ENCODE measurements around the gene FADS2. TPM values are rescaled to one million over a fixed set of nuclear protein-coding genes. Genes with fewer than 3 reads are reported as not detected.

Gene FADS2
- total and polyA plus RNA-seq, 2 donors = 33.3 to 75.1 TPM

DNA sequence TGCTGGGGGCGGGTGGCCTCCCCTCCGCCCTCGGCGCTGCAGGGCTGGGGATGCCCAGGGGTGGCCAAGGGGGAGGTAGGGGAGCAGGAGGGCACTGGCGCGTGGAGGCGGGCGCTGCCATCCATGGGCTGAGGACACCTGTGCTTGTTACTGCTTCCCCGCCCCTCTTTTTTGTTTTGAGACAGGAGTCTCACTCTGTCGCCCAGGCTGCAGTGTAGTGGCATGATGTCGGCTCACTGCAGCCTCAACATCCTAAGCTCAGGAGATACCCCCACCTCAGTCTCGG lies 63.9 kb downstream of the FADS2 start:
- WGBS = 17% methylated on average over 12 of the region's 12 CpGs

DNA sequence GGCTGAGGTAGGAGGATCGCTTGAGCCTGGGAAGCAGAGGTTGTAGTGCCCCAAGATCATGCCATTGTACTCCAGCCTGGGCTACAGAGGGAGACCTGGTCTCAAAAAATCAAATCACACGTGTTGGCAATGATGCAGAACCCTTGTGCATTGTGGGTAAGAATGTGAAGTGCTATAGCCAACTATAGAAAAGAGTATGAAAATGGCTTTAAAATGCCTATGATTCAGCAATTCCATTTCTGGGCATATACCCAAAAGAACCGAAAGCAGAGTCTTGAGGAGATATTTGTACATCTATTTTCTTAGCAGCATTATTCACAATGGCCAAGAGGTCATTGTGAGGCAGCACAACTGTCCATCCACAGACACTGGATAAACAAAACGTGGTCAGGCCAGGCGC lies 65.9 kb downstream of the FADS2 start:
- no peak overlapping the region for H3K27ac ChIP-seq (ENCODE audit: low read depth)
- H3K4me3 ChIP-seq (ENCODE audit: low read depth, low read length) = no peak overlapping the region
- H3K4me1 ChIP-seq (ENCODE audit: insufficient read depth) = no peaks in the 10 kb centered on the region
- H3K36me3 ChIP-seq (ENCODE audit: insufficient read depth) = no peaks in the 10 kb centered on the region
- no peak for DNase-seq (ENCODE audit: extremely low spot score)
- WGBS = 45% methylated on average over 5 of the region's 5 CpGs

More for the DNA sequence above, 63.9 kb downstream of the FADS2 start:
- Histone ChIP-seq H3K36me3 (ENCODE audit: insufficient read depth) (no peaks in the 10 kb centered on the region), H3K27ac (ENCODE audit: low read depth) (peak overlapping the region; percentile 44), H3K4me1 (ENCODE audit: insufficient read depth) (no peaks in the 10 kb centered on the region), H3K4me3 (ENCODE audit: low read depth, low read length) (peak overlapping the region; percentile 68)
- DNase-seq (ENCODE audit: extremely low spot score) = no peak

DNA sequence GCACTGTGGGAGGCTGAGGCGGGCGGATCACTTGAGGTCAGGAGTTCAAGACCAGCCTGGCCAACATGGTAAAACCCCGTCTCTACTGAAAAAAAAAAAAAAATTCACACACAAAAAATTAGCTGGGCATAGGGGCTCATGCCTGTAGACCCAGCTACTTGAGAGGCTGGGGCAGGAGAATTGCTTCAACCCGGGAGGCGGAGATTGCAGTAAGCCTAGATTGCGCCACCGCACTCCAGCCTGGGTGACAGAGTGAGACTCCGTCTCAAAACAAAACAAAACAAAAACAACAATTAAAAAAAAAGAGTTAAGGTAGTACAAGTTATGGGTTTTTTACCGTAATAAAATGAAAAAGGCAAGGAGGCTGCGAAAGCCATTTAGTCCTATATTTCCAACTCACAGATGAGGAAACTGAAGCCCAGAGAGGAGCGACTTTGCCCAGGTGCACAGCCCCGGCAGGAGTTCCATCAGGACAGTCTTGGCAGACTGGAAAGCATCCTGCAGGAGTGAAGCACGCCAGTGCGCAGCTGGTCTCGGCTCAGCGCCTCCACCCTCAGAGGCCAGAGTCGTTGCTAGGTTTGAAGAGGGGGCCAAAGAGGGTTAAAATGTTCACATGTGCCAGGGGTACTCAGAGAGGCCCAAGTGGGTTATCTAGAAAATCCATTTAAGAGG lies 67.1 kb downstream of the FADS2 start:
- no peak overlapping the region for H3K27ac ChIP-seq (ENCODE audit: low read depth)
- 80% methylated on average over 17 of the region's 17 CpGs for WGBS

DNA sequence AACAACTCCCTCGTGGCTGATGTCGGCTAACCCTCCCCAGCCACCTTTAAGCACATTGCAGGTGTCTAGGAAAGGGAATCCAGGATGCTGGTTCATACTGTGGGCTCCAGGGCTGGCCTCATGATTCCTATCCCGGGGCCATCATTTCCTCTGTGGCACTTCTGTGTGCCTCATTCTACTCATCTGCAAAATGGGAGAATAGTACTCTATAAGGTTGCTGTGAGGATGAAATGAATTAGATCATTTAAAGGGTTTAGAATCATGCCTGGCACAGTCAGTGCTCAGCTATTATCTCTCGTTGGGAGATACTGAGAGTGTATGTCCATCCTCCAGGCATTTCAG lies 67.6 kb downstream of the FADS2 start:
- DNase-seq (ENCODE audit: extremely low spot score) = no peak
- Histone ChIP-seq H3K4me1 (ENCODE audit: insufficient read depth) (no peaks in the 10 kb centered on the region), H3K4me3 (ENCODE audit: low read depth, low read length) (no peak overlapping the region), H3K36me3 (ENCODE audit: insufficient read depth) (no peaks in the 10 kb centered on the region), H3K27ac (ENCODE audit: low read depth) (no peak overlapping the region)
- WGBS = 68% methylated on average over 4 of the region's 4 CpGs

More for the DNA sequence above, 67.1 kb downstream of the FADS2 start:
- H3K4me3 ChIP-seq (ENCODE audit: low read depth, low read length) = no peak overlapping the region
- no peak for DNase-seq (ENCODE audit: extremely low spot score)
- H3K4me1 ChIP-seq (ENCODE audit: insufficient read depth) = no peaks in the 10 kb centered on the region
- H3K36me3 ChIP-seq (ENCODE audit: insufficient read depth) = no peaks in the 10 kb centered on the region

DNA sequence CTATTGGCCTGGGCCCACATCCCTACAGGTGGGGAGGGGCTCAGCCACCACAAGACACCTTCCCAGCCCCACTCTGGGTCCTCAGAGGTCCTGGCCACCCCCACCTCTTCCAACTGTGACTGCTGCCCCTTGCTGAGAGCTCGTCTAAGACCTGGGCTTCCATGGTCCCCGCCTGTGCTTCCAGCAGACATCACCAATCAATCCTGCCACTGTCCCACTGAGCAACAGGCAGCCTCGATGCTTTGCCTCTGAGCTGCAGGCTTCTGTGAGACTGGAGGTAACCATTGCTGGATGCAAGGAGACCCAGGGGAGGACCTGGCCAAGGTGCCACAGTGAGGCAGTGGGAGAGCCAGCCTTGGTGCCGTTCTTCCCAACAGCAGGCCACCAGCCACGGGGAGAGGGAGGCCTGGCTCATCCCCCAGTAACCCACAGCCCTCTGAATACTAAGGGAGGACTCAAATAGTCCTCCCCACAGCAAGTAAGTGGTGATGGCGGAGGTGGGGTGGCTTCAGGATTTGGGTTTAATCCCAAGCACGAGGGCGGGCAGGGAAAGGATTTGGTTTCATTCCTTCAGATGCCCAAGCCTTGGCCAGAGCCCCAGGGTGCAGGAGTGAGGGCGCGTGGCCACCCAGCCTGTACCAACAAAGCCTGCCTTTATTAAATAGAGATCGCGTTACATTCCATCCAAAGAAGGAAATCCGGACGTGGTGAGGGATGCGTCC lies 68.7 kb downstream of the FADS2 start:
- no peak for DNase-seq (ENCODE audit: extremely low spot score)
- H3K27ac ChIP-seq (ENCODE audit: low read depth) = no peak overlapping the region
- no peaks in the 10 kb centered on the region for H3K36me3 ChIP-seq (ENCODE audit: insufficient read depth)
- 82% methylated on average over 15 of the region's 15 CpGs for WGBS
- no peak overlapping the region for H3K4me3 ChIP-seq (ENCODE audit: low read depth, low read length)
- H3K4me1 ChIP-seq (ENCODE audit: insufficient read depth) = no peaks in the 10 kb centered on the region

DNA sequence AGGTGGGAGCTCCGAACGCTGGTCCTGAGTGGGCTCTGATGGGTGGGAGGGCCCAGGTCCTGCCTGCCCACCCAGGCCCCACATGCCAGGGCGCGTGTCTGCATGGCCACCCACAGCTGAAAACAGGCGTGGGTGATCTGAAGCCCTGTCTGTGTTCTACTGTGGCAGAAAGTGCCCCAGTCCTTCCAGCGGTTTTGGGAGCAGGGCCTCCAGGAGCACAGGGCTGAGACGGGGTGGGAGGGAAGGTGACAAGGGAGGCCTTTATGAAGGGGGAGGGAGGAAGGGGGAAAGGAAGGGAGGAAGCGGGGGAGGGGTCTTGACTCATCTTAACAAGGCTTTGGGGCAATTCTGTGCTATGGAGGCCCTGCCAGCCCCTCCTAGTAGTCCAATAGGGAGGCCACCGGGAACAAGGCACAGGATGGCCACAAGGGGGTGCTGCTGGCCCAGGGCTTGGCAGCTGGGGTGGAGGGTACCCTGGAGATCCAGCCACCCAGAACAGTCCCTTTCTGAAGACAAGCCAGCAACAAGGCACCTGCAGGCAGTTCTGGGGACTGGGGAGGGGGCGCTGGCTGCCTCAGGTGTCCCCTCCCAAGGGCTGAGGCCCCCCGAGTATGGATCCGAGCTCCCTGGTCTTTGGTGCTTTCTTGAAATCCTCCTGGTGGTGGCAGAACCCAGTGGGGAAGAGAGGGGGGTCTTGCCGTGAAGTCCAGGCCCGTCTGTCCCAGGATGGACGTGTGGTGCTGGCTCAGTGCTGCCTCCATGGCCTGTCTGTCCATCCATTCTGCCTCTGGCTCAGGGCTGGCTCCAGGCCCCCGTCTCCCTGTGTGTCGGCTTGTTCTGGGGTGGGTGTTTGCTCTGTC lies 69.5 kb downstream of the FADS2 start:
- DNase-seq (ENCODE audit: extremely low spot score) = no peak
- WGBS = 70% methylated on average over 17 of the region's 17 CpGs
- Histone ChIP-seq H3K4me3 (ENCODE audit: low read depth, low read length) (no peak overlapping the region), H3K4me1 (ENCODE audit: insufficient read depth) (no peaks in the 10 kb centered on the region), H3K27ac (ENCODE audit: low read depth) (no peak overlapping the region), H3K36me3 (ENCODE audit: insufficient read depth) (no peaks in the 10 kb centered on the region)

DNA sequence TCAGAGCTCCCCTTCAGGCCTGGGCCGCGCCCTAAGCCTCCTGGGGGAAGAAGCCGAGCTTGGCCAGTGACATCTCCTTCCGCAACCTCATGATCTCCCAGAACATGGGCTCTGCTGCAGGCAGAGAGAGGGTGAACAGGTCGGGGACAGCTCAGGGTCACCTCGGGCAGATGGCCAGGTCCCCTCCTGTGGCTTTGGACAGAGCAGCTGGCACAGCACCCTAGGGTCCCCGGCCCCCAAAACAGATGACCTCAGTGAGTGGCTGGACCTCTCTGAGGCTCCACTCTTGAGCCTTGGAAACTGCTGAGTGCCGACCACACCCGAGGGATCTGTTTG lies 70.1 kb downstream of the FADS2 start:
- Histone ChIP-seq H3K4me3 (ENCODE audit: low read depth, low read length) (no peak overlapping the region), H3K27ac (ENCODE audit: low read depth) (no peak overlapping the region), H3K4me1 (ENCODE audit: insufficient read depth) (no peaks in the 10 kb centered on the region), H3K36me3 (ENCODE audit: insufficient read depth) (no peaks in the 10 kb centered on the region)
- 82% methylated on average over 9 of the region's 9 CpGs for WGBS
- no peak for DNase-seq (ENCODE audit: extremely low spot score)

DNA sequence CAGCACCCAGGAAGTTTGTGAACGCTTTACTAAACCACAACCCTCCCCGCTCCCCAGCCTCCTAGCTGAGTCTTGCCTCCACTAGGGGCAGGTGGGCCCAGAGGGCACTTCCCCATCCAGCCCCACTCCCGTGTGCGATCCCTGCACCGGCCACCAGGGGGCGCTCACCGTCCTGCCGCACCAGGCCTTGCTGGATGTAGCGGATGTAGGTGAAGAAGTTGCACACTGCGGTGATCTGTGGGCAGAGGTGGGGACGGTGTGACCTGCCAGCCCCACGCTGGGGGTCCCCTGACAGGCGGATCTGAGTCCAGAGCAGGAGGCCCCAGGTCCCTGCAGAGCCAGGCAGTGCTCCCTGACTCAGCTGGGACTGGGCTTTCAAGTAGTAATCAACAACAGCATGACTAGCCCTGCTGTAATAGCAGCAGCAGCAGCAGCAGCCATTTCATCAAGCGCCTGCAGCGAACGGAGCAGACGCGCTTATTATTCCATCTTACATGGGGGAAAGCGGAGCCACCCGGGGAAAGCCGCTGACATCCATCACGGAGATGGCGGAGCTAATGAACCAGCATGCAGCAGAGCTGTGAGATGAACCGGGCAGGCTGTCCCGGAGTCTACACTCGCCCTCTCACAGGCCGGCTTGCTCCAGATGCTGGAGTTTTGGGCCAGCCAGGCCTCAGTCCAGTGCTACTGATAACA lies 71.2 kb downstream of the FADS2 start:
- Histone ChIP-seq H3K4me3 (ENCODE audit: low read depth, low read length) (no peak overlapping the region), H3K4me1 (ENCODE audit: insufficient read depth) (no peaks in the 10 kb centered on the region), H3K36me3 (ENCODE audit: insufficient read depth) (no peaks in the 10 kb centered on the region), H3K27ac (ENCODE audit: low read depth) (no peak overlapping the region)
- 42% methylated on average over 27 of the region's 27 CpGs for WGBS
- DNase-seq (ENCODE audit: extremely low spot score) = no peak

DNA sequence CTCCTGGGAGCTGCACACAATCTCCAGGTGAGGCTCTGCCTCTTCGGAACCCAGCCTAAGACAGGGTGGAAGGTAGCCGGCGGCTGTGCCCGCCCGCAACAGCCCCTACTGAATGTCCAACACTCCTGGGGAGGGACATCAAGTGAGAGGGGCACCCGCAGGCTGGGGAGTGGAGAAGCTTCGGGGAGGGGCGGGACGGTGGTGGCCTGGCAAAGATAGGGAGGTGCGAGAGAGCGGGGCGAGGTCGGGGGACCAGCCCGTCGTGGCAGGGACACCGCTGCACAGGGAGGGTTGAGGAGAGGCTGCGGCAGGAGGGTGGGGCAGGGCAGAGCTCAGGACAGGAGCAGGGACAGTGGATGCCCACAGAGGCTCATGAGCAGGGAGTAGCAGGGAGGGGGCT lies 72.2 kb downstream of the FADS2 start:
- no peak overlapping the region for H3K27ac ChIP-seq (ENCODE audit: low read depth)
- H3K36me3 ChIP-seq (ENCODE audit: insufficient read depth) = no peaks in the 10 kb centered on the region

DNA sequence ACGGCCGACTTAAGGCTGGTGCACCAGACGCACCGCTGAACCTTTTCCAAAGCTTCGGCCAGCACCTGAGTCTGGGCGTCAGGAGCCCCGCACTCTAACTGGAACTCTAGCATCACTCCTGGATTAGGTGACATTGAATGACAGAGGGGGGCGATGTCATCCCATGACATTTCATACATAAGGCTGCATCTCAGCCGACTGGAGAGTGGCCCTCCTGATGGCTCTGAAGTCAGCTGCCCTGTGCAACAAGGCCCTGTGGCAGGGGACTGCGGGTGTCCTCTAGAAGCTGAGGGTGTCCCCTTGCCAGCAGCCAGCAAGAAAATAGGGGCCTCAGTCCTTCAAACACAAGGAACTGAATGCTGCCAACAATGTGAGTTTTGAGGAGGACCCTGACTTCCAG lies 73.3 kb downstream of the FADS2 start:
- 86% methylated on average over 10 of the region's 10 CpGs for WGBS
- no peaks in the 10 kb centered on the region for H3K36me3 ChIP-seq (ENCODE audit: insufficient read depth)

More for the DNA sequence above, 72.2 kb downstream of the FADS2 start:
- Histone ChIP-seq H3K4me3 (ENCODE audit: low read depth, low read length) (no peak overlapping the region), H3K4me1 (ENCODE audit: insufficient read depth) (no peaks in the 10 kb centered on the region)
- WGBS = 88% methylated on average over 17 of the region's 17 CpGs
- DNase-seq (ENCODE audit: extremely low spot score) = no peak

DNA sequence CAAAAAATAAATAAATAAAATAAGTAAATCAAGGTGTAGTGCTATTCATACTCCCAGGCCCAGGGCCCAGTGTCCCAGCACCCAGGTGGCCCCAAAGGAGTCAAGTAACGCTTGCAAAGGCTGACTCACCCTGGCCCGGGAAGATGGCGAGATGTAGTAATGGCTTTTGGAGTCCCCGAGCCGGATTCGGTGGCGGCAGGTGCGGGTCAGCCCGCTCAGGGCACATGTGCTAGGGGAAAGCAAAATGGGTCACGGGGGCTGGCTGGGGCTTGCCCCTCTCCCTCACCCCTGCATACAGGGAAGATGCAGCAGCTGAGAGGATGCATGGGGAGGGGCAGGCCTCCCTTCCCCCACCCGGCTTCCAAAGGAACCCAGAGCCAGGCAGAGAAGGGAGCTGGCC lies 74.2 kb downstream of the FADS2 start:
- H3K36me3 ChIP-seq (ENCODE audit: insufficient read depth) = no peaks in the 10 kb centered on the region
- no peaks in the 10 kb centered on the region for H3K4me1 ChIP-seq (ENCODE audit: insufficient read depth)
- 87% methylated on average over 11 of the region's 11 CpGs for WGBS
- H3K27ac ChIP-seq (ENCODE audit: low read depth) = no peak overlapping the region
- no peak overlapping the region for H3K4me3 ChIP-seq (ENCODE audit: low read depth, low read length)
- no peak for DNase-seq (ENCODE audit: extremely low spot score)

More for the DNA sequence above, 73.3 kb downstream of the FADS2 start:
- Histone ChIP-seq H3K4me3 (ENCODE audit: low read depth, low read length) (no peak overlapping the region), H3K27ac (ENCODE audit: low read depth) (no peak overlapping the region), H3K4me1 (ENCODE audit: insufficient read depth) (no peaks in the 10 kb centered on the region)
- no peak for DNase-seq (ENCODE audit: extremely low spot score)

DNA sequence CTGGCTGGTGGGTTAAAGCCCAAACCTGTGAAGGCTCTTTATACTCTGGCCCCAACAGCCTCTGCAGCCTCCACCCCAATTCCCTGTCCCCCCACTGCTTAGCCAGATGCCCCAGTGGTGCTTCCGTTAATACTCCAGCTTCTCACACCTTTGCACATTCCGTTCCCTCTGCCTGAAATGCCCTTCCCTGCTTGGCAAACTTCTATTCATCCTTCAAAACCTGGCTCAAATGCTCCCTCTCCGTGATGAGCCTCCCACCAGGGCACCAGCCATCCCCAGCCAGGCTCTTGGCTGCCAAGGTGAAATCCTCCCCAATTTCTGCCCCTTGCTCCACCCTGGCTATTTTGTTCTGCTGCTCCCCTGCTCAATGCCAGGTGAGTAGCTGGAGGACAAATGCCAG lies 75.7 kb downstream of the FADS2 start:
- no peak for DNase-seq (ENCODE audit: extremely low spot score)
- no peaks in the 10 kb centered on the region for H3K4me1 ChIP-seq (ENCODE audit: insufficient read depth)
- WGBS = 97% methylated on average over 3 of the region's 3 CpGs
- no peak overlapping the region for H3K4me3 ChIP-seq (ENCODE audit: low read depth, low read length)
- no peak overlapping the region for H3K27ac ChIP-seq (ENCODE audit: low read depth)
- no peaks in the 10 kb centered on the region for H3K36me3 ChIP-seq (ENCODE audit: insufficient read depth)

DNA sequence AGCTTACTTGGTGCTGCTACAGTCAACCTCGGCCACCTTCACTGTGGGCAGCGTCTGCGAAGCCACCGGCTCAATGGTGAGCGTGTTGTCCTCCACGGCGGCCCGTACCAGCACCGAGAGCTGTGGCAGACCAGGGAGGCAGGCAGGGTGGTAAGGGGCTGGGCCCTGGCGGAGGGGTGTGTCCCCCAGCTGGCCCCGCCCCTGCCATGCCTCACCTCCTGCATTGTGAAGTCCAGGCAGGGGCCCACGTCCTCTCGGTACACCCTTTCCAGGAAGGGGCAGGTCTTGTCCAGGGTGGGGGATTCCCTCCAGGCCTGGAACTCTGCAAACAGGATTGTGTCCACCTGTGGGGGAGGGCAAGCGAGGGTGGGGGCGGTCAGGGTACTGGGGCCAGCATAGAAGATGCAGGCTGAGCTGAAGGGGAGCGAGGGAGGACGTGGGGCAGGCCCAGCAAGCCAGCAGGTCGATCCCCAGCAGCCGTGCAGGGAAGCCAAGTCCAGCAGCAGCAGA lies 76.5 kb downstream of the FADS2 start:
- no peaks in the 10 kb centered on the region for H3K36me3 ChIP-seq (ENCODE audit: insufficient read depth)
- no peaks in the 10 kb centered on the region for H3K4me1 ChIP-seq (ENCODE audit: insufficient read depth)
- no peak for DNase-seq (ENCODE audit: extremely low spot score)
- no peak overlapping the region for H3K27ac ChIP-seq (ENCODE audit: low read depth)
- 56% methylated on average over 19 of the region's 19 CpGs for WGBS
- no peak overlapping the region for H3K4me3 ChIP-seq (ENCODE audit: low read depth, low read length)

All from urinary bladder (tissue), 4 donors.